ENCODE data around the gene C17orf107.

C17orf107 gene

DNA sequence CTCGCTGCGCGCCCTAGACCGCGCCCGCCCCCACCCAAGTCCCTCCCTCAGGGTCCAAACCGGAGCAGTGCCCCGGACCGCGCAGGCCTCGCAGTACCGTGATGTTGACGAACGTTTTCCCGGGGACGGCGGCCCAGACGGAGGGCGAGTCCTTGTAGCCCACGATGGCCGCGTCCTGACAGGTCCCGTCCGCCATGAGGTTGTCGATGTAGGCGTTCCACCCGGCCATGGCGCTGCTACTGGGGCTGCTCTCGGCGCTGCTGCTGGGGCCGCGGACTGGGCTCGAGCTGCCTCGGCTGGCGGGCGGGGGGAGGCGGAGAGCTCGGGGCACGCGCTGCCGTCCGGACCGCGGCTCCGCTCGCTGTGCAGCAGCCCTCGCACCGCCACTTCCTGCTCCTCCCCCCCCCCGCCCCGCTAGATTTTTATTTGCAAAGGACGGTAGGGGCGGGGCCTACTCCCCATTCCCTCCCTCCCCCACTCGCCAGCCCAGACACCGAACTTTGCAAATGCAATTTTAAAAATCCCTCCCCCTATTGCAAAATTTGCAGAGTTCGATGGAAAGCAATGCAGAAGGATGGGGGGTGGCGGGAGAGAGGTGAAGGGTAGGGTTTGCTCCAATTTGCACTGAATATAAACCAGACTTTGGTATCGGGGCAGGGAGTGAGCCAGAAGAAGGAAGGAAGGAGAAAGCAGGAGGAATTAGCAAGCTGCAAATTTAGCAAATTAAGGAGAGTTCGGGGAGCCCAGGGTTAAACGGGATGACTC lies 49.0 kb downstream of the C17orf107 start, which contains the start of gene PFN1:
PFN1 (minus strand) TSS at position 365 of the 765 bp plus-strand sequence; CDS start at position 229, 136 bp downstream.
- H3K9me3 Mint-ChIP-seq, result no peaks in the 10 kb centered on the region
- no peaks in the 10 kb centered on the region for H3K27me3 Mint-ChIP-seq (ENCODE audit: low read depth)
- H3K4me1 Mint-ChIP-seq (ENCODE audit: low read depth), result peaks cover 34% of the 10 kb centered on the region
- peak; percentile 80 for DNase-seq (ENCODE audit: low spot score)
- peak within 1 kb of the TSS; percentile 96 for H3K4me3 Mint-ChIP-seq
- peaks cover 40% of the 10 kb centered on the region for H3K36me3 Mint-ChIP-seq (ENCODE audit: low read depth)
- peak within 1 kb of the TSS; percentile 96 for H3K27ac Mint-ChIP-seq

- peak; percentile 84 for DNase-seq (ENCODE audit: low spot score)
- no peaks in the 10 kb centered on the region for H3K27me3 Mint-ChIP-seq (ENCODE audit: low read depth)
- peak overlapping the region; percentile 96 for H3K4me3 Mint-ChIP-seq
- peaks cover 32% of the 10 kb centered on the region for H3K4me1 Mint-ChIP-seq (ENCODE audit: low read depth)
- peaks cover 38% of the 10 kb centered on the region for H3K36me3 Mint-ChIP-seq (ENCODE audit: low read depth)
- H3K9me3 Mint-ChIP-seq, result no peaks in the 10 kb centered on the region
- H3K27ac Mint-ChIP-seq, result peak overlapping the region; percentile 96
Measured at GRCh38 chr17:4948931-4949320, 49.6 kb downstream of the C17orf107 start.

- peak overlapping the region; percentile 84 for H3K27ac Mint-ChIP-seq
- peaks cover 26% of the 10 kb centered on the region for H3K4me1 Mint-ChIP-seq (ENCODE audit: low read depth)
- peaks cover 33% of the 10 kb centered on the region for H3K36me3 Mint-ChIP-seq (ENCODE audit: low read depth)
- no peaks in the 10 kb centered on the region for H3K9me3 Mint-ChIP-seq
- peak; percentile 76 for DNase-seq (ENCODE audit: low spot score)
- peak overlapping the region; percentile 84 for H3K4me3 Mint-ChIP-seq
- H3K27me3 Mint-ChIP-seq (ENCODE audit: low read depth), result no peaks in the 10 kb centered on the region
Measured at GRCh38 chr17:4949321-4950074, 50.2 kb downstream of the C17orf107 start.

- no peaks in the 10 kb centered on the region for H3K9me3 Mint-ChIP-seq
- peak overlapping the region; percentile 90 for H3K4me3 Mint-ChIP-seq
- DNase-seq (ENCODE audit: low spot score), result no peak
- H3K36me3 Mint-ChIP-seq (ENCODE audit: low read depth), result peaks cover 26% of the 10 kb centered on the region
- H3K27ac Mint-ChIP-seq, result peak overlapping the region; percentile 88
- no peaks in the 10 kb centered on the region for H3K27me3 Mint-ChIP-seq (ENCODE audit: low read depth)
- H3K4me1 Mint-ChIP-seq (ENCODE audit: low read depth), result peaks cover 20% of the 10 kb centered on the region
Measured at GRCh38 chr17:4950075-4950745, 50.9 kb downstream of the C17orf107 start.

DNA sequence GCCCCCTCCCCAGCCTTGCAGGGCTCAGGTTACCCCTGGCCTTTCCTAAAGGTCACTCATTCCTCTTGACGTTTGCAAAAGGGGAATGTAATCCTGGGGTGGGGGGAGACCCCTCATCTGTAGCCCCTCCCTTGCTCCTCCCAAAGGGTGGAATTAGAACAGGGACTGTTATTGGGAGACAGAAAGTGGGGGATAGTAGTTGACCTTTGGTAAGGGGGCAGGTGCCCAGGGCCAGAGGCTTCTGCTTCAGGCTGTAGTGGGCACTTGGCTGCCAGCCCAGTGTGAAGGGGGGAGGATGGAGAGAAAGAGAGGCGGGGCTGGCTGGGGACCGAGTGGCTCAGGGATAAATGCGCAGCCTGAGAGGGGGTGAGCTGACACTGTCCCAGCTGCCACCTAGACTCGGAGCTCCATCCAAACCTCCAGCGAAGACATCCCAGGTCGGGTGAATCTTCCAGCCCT lies 51.4 kb downstream of the C17orf107 start, which contains the start of gene ENO3:
ENO3 (plus strand) TSS at position 374 of the 459 bp plus-strand sequence. CDS start 711 bp downstream, outside the sequence.
- Mint-ChIP-seq H3K36me3 (ENCODE audit: low read depth) (peaks cover 20% of the 10 kb centered on the region), H3K27me3 (ENCODE audit: low read depth) (no peaks in the 10 kb centered on the region), H3K4me3 (peak within 1 kb of the TSS; percentile 90), H3K4me1 (ENCODE audit: low read depth) (peaks cover 14% of the 10 kb centered on the region), H3K27ac (peak within 1 kb of the TSS; percentile 88), H3K9me3 (no peaks in the 10 kb centered on the region)
- DNase-seq (ENCODE audit: low spot score), result no peak

GRCh38 chr17:4951486-4951885 lies 52.1 kb downstream of the C17orf107 start:
- Mint-ChIP-seq H3K27ac (peak overlapping the region; percentile 88), H3K9me3 (no peaks in the 10 kb centered on the region), H3K36me3 (ENCODE audit: low read depth) (peaks cover 13% of the 10 kb centered on the region), H3K27me3 (ENCODE audit: low read depth) (no peaks in the 10 kb centered on the region), H3K4me3 (peak overlapping the region; percentile 90), H3K4me1 (ENCODE audit: low read depth) (peaks cover 16% of the 10 kb centered on the region)
- DNase-seq (ENCODE audit: low spot score), result no peak
